LNCAP (cell line): ENCODE results near the gene GRID1.

Experiments used
- CTCF ChIP-seq: fragments of 450-650 bp; IDR thresholded peaks from 2 replicates; pipeline ENCODE4 v1.5.1; 2017; ENCODE audit warnings: mild to moderate bottlenecking

Gene GRID1

GRCh38 chr10:86310291-86310690, 56.3 kb downstream of the GRID1 start:
- TF ChIP-seq CTCF: no peak

GRCh38 chr10:86308056-86308455, 58.5 kb downstream of the GRID1 start:
- TF ChIP-seq CTCF: no peak

GRCh38 chr10:86306628-86307278, 59.8 kb downstream of the GRID1 start:
- TF ChIP-seq CTCF: no peak

- no peak for TF ChIP-seq CTCF
Observed at GRCh38 chr10:86305521-86305920, 61.1 kb downstream of the GRID1 start.

GRCh38 chr10:86304436-86304835, 62.2 kb downstream of the GRID1 start:
- TF ChIP-seq CTCF: no peak

GRCh38 chr10:86303626-86304025, 63.0 kb downstream of the GRID1 start:
- TF ChIP-seq CTCF: no peak

- no peak for TF ChIP-seq CTCF
Observed at GRCh38 chr10:86301971-86302370, 64.6 kb downstream of the GRID1 start.
